Measurements from ENCODE around the gene DOK5.

DOK5 gene

GRCh38 chr20:54619682-54620081, 144.3 kb downstream of the DOK5 start:
- no peak for DNase-seq

GRCh38 chr20:54620611-54621010, 145.2 kb downstream of the DOK5 start:
- DNase-seq = no peak

GRCh38 chr20:54622333-54623295, 147.2 kb downstream of the DOK5 start:
- no peak for DNase-seq

DNA sequence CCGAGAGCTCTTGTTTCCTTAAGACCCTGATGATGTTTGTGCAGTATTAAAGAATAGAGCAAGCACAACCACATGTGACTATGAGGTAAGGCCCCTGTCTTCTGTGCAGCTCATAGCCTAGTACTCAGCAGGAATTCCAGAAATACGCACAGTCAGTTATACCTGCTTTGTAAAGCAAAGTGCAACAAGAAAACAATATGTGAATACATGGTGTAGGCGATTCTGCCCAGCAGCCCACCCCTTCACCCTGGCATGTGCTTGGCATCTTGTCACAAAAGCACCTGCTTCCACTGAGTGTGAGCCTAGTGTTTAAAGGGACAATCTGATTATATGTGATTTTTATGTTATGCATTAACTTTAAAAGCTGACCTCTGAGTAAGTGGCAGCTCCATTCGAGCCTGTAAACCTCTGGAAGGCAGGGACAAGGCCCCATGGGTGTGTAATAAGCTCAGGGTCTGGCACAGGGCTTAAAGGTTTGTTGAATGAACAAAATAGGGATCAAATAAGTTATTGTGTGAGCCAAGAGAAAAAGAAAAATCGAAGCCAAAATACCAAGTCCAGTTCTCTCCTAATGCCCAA, 148.7 kb downstream of the DOK5 start:
- DNase-seq = no peak

DNA sequence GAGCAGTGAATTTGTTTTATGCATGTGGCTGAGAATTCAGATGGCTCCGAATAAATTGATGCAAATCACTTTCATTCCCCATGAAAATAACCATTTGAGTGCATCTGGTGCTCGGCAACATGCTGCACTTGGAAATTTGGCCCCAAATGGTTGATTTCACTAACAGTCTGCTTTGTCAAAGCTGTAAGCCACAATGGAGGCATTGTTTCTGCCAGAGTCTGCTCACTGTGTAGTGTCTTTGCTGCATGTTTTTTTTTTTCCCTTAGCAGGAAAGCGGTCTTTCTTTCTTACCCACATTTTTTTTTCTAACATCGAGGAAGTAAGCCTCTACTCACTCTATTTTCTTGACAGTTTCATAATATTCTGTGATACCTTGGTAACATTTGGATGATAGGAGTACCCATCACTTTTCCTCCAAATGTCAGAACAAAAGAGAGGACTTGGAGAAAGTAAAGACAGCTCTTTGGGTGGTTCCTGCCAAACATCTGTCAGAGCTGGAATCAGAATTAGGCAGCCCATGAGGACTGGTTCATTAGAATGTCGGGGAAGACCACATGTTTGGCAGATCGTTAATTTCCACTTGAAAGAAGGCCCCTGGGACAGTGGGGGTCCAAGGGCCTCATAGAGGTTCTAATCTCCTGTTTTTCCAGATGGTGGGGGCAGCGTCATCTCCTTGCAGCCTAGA, 149.5 kb downstream of the DOK5 start:
- no peak for DNase-seq

GRCh38 chr20:54625497-54625896, 150.1 kb downstream of the DOK5 start:
- no peak for DNase-seq

DNA sequence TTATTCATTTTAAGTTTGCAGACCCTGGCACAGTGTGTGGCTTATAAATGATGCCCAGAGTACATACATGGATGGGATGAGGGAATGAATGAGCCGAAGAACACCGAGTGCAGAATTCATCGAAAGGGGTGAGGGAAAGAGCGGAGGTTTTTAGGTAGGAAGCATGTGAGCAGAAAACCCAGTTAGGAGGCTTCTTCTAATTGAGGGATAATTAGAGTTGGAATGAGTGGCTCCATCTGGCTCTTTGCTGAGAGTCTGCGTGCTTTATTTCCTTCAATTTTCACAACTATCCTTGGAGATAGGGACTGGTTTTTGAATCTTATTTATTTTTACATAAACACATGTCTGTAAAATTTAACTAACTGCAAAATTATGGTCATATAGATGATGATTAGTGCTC, 150.7 kb downstream of the DOK5 start:
- DNase-seq = no peak

GRCh38 chr20:54629632-54630031, 154.2 kb downstream of the DOK5 start:
- no peak for DNase-seq

DNA sequence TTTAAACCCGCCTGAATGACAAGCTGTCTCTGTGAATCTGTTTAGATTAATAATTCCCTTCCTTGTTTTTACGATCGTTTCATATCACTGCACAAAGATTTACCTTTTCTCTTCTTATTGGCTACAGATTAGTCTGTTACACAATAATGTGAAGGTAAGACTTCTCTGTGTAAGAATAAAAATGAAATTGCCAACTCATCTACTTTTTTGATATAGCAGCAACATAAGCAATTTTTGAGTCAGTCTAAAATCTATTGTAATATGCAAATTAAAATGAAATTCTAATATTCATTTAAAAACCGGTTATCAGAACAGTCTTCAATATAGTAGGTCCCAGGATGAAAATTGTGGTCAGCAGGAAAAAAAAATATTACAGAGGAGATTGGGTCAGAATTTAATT, 155.2 kb downstream of the DOK5 start:
- DNase-seq = no peak

- no peak for DNase-seq
Observed at GRCh38 chr20:54631059-54631458, 155.7 kb downstream of the DOK5 start.

DNA sequence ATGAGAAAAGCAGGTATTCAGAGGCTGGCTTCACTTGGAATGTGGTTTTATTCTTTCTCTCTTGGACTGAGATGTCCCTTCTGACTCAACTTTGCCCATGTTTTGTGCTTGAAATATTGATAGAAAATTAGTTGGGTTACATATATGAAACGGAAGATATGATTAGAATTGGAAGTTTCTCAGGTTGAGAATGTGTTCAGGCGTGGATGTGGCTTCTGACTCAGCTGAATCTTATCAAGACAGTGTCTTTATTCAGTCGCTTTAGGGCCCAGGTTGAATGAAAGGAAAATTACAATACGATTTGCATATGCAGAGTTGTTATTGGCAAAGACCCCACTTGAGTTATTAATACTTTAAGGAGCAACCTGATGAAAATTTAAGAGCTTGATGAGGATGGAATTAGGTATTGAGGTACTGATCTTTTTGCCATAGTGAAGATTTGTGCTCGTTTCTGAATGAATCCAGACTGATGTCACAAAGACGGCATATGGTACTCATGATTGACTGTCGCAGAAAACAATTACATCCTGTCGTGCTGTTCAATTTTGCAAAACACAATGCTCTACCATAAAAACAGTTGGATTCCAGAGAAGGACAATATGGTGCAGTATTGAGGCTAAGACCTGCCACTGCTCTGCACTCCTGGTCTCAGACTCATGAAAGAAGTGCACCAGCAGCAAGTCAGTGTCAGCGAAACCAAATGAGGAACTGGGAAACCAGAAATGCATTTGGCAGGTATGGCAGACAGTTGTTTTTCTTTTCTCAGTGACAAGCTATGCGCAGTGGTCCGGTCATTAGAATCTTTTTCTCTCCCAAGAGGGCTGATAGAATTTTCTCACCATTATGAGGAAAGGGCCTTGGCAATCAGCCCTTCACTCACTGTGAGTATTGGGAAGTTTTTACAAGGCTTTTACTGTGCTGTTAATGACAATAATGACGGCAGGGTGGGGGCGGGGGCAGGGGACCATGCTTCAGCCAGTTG, 158.3 kb downstream of the DOK5 start:
- DNase-seq = no peak

DNA sequence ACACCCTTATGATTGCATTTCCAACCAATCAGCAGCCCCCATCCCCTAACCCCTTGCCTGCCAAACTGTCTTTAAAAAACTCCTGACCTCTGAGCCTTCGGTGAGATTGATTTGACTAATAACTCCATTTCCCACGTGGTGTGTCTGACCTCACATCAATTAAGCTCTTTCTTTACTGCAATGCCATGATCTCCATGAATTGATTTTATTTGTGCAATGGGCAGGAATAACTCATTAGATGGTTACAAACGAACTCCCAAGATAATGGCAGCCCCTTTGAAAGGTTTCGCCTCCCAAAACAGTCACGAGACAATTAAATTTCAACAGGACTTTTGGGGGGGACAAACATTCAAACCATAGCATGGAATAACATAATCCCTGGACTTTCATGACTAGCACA, 161.2 kb downstream of the DOK5 start:
- DNase-seq = no peak

DNA sequence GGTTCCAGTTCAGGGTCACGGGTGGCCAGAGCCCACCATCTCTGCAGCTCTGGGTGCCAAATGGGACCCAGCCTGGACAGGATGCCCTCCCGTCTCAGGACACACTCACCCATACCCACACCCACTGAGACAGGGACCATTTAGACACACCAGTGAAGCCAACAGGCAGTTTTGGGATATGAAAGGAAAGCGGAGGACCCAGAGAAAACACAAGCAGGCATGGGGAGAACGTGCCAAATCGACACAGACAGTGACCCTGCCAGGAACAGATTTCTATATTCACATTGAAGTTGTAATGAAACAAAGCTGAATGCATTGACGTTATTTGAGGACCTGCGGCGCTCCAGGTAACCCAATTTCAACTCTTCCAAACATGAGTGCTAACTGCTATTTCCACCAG, 164.5 kb downstream of the DOK5 start:
- no peak for DNase-seq

GRCh38 chr20:54640800-54641199, 165.4 kb downstream of the DOK5 start:
- DNase-seq = no peak

GRCh38 chr20:54642864-54643667, 167.7 kb downstream of the DOK5 start:
- no peak for DNase-seq

GRCh38 chr20:54643761-54644160, 168.4 kb downstream of the DOK5 start:
- peak; percentile 29 for DNase-seq

DNA sequence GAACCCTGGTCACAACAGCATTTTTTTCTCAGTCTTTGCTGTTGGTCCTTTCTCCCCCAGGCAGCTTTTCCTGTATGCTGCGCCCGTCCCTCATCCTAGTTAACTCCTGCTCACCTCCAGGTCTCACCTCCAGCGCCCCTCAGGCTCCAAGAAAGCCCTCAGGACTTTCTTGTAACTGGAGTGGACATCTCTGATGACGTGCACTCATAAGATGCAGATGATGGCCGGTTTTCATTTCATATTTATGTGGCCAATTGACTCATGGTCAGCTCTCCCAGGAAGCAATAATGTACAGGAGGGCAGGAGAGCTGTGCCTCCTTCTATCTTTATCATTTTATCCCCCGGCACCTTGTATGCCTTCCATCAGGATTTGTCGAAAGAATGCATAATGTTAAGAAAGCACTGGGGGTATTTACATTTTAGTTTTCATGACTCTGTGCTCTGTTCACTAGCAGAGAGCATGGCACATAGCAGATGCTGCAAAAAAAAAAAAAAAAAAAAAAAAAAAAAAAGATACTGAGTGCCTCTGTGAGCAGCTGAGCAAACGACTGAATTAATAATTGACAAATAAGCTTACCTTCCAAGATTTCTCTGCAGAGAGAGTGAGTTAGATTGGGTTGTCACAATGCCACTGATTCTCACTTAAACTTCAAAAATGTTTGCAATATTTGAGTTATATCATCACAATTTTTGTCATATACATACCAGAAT, 170.2 kb downstream of the DOK5 start:
- no peak for DNase-seq

DNA sequence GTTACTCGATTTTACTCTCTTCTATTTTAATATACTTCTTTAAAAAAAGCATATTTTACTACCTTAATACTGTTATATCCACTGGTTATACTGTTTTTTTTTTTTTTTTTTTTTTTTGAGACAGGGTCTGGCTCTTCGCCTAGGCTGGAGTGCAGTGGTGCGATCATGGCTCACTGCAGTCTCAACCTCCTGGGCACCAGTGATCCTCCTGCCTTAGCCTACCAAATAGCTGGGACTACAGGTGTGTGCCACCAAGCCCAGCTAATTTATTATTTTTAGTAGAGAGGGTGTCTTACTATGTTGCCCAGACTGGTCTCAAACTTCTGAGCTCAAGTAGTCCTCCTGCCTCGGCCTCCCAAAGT, 170.7 kb downstream of the DOK5 start:
- no peak for DNase-seq

DNA sequence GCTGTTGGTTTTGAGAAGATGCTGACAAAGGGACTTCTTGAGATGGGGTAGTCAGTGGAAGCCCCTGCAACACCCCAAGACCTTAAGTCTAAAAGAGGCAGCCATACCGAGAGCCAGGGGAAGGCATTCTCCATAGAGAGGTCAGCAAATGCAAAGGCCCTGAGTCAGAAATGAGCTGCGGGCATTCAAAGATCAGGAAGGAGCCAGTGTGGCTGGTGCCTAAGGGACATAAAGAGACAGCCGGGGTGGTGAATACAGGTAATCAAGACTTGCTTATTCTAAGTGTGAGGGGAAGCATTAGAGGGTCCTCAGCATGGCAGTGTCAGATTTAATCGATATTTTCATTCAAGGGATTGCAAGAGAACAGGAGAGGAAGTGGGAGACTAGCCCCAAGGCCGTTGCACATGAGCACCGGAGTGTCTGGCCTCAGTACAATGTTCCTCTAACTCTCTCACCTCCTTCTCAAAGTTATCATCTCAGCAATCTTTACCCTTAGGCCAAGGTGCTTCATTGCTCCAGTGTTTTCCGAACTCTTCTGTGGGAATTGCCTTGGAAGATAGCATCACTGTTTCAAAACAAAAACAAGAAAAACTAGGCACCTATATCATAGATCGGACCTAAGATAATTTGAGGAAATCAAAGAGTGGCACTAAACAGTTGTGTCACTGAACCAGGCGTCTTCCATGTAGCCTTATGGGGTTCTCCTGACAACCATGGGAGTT, 173.2 kb downstream of the DOK5 start:
- no peak for DNase-seq

- peak; percentile 57 for DNase-seq
Observed at GRCh38 chr20:54649511-54649962, 174.1 kb downstream of the DOK5 start.

Data from NCI-H510A treated with DMSO at 0.1 percent for 48 hours (cell line).